ENCODE measurements around the gene LIPC. TPM values are rescaled to one million over a fixed set of nuclear protein-coding genes. Genes with fewer than 3 reads are reported as not detected.

LIPC gene
- total RNA-seq, 4 donors from 2014 or later = 0.47 TPM; not detected in 3

- Histone ChIP-seq H3K9me3 (no peaks in the 10 kb centered on the region), H3K27me3 (no peaks in the 10 kb centered on the region), H3K27ac (no peak overlapping the region), H3K4me1 (peaks cover 27 to 36% of the 10 kb centered on the region in 2 donors), H3K36me3 (no peaks in the 10 kb centered on the region), H3K4me3 (no peak overlapping the region)
- intact Hi-C loops (cut with DNase I; ENCODE audit: low total_unique reads) (loop anchor here (5.0 kb wide), 1 partner anchor 109 kb away; no protein-coding TSS in a partner anchor), in situ Hi-C loops (cut with MboI; ENCODE audit: low sequenced_read_pairs in 4 of 4) (no loop called here)
- no peak for TF ChIP-seq POLR2A (IDR thresholded peaks at IDR 0.05)
- no peak for TF ChIP-seq CTCF (IDR thresholded peaks at IDR 0.05 in 4 of 5, conservative IDR thresholded peaks at IDR 0.05 in 1 of 5)
- DNase-seq = no peak
- ATAC-seq = no peak
These were observed 6.3 kb downstream of the LIPC start for GRCh38 chr15:58438111-58438510.

- TF ChIP-seq CTCF (IDR thresholded peaks at IDR 0.05 in 4 of 5, conservative IDR thresholded peaks at IDR 0.05 in 1 of 5) = peak in 2 of 5 experiments; percentile 13 to 18
- TF ChIP-seq POLR2A (IDR thresholded peaks at IDR 0.05) = no peak
- Histone ChIP-seq H3K27me3 (no peaks in the 10 kb centered on the region), H3K4me1 (peaks cover 27 to 33% of the 10 kb centered on the region in 2 donors), H3K9me3 (no peaks in the 10 kb centered on the region), H3K36me3 (no peaks in the 10 kb centered on the region), H3K27ac (peak overlapping the region in 3 of 4 donors; percentile 64 to 86 (median 75)), H3K4me3 (no peak overlapping the region)
- DNase-seq (peak in 1 of 2 donors; percentile 51), ATAC-seq (peak; percentile 55 to 69)
- in situ Hi-C loops (cut with MboI; ENCODE audit: low sequenced_read_pairs in 4 of 4) = no loop called here
- intact Hi-C loops (cut with DNase I; ENCODE audit: low total_unique reads) = loop anchor here (5.0 kb wide), 1 partner anchor 108 kb away; no protein-coding TSS in a partner anchor
These were observed 7.2 kb downstream of the LIPC start for GRCh38 chr15:58438956-58439355.

- peak overlapping the region; percentile 64 to 86 (median 76) for H3K27ac ChIP-seq
- in situ Hi-C loops (cut with MboI; ENCODE audit: low sequenced_read_pairs in 4 of 4) = no loop called here
- no peaks in the 10 kb centered on the region for H3K36me3 ChIP-seq
- H3K4me3 ChIP-seq = peak overlapping the region in 1 of 4 donors; percentile 28
- intact Hi-C loops (cut with DNase I; ENCODE audit: low total_unique reads) = loop anchor here (5.0 kb wide), 1 partner anchor 307 kb away; the partner anchor contains the start of gene ADAM10
- H3K9me3 ChIP-seq = no peaks in the 10 kb centered on the region
- peaks cover 27 to 33% of the 10 kb centered on the region in 2 donors for H3K4me1 ChIP-seq
- DNase-seq = peak; percentile 39 to 42
- H3K27me3 ChIP-seq = no peaks in the 10 kb centered on the region
- TF ChIP-seq POLR2A (IDR thresholded peaks at IDR 0.05) (peak in 1 of 2 donors; percentile 8), CTCF (IDR thresholded peaks at IDR 0.05 in 4 of 5, conservative IDR thresholded peaks at IDR 0.05 in 1 of 5) (no peak)
- peak; percentile 90 to 91 for ATAC-seq
These were observed 8.5 kb downstream of the LIPC start for GRCh38 chr15:58440158-58440910.

GRCh38 chr15:58440922-58441321 is 9.1 kb downstream of the LIPC start:
- Histone ChIP-seq H3K9me3 (no peaks in the 10 kb centered on the region), H3K4me1 (peaks cover 27 to 33% of the 10 kb centered on the region in 2 donors), H3K4me3 (no peak overlapping the region), H3K36me3 (no peaks in the 10 kb centered on the region), H3K27ac (peak overlapping the region; percentile 64 to 86 (median 76)), H3K27me3 (no peaks in the 10 kb centered on the region)
- no peak for ATAC-seq
- in situ Hi-C loops (cut with MboI; ENCODE audit: low sequenced_read_pairs in 4 of 4) (no loop called here), intact Hi-C loops (cut with DNase I; ENCODE audit: low total_unique reads) (loop anchor here (5.0 kb wide), 1 partner anchor 306 kb away; the partner anchor contains the start of gene ADAM10)
- TF ChIP-seq POLR2A (IDR thresholded peaks at IDR 0.05) (no peak), CTCF (IDR thresholded peaks at IDR 0.05 in 4 of 5, conservative IDR thresholded peaks at IDR 0.05 in 1 of 5) (no peak)
- DNase-seq = no peak
